HG03103 (cell line): Measurements from ENCODE around the gene PSENEN.

Source experiments
- ATAC-seq: cut with Tn5 transposase; IDR thresholded peaks from one replicate; pipeline ENCODE4 v1.9.1; 2021; ENCODE audit warnings: low read depth; ENCODE audit not compliant: unreplicated experiment

PSENEN gene

DNA sequence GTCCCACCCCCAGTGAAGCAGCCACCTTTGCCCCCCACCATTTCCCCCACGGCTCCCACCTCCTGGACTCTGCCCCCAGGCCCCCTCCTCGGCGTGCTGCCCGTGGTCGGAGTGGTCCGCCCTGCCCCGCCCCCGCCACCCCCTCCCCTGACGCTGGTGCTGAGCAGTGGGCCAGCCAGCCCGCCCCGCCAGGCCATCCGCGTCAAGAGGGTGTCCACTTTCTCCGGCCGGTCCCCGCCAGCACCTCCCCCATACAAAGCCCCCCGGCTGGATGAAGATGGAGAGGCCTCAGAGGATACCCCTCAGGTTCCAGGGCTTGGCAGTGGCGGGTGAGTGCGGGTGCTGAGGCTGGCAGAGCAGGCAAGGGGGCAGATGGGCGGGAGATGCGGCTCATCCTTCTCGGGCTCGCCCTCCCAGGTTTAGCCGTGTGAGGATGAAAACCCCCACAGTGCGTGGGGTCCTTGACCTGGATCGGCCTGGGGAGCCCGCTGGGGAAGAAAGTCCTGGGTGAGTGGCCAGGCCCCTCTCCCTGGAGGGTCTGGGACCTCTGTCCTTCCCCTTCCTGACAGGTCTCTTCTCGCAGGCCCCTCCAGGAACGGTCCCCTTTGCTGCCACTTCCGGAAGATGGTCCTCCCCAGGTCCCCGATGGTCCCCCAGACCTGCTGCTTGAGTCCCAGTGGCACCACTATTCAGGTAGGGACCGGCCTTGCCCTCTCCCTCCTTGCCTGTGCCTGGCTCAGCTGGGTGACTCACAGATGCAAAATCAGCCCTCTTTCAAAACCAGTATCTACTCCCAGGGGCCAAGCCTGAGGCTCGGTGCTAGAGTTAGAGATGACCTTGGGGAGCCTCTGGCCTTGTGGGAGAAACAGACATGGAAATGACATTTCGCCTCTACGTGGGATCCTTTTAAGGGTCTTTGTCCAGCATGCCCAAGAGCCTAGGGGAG lies 12.0 kb upstream of the PSENEN start:
- no peak for ATAC-seq

- ATAC-seq: no peak
Observed at GRCh38 chr19:35734273-35734672, 11.2 kb upstream of the PSENEN start.

GRCh38 chr19:35734889-35735288 lies 10.6 kb upstream of the PSENEN start:
- no peak for ATAC-seq

GRCh38 chr19:35736913-35737886 lies 8.3 kb upstream of the PSENEN start:
- no peak for ATAC-seq

DNA sequence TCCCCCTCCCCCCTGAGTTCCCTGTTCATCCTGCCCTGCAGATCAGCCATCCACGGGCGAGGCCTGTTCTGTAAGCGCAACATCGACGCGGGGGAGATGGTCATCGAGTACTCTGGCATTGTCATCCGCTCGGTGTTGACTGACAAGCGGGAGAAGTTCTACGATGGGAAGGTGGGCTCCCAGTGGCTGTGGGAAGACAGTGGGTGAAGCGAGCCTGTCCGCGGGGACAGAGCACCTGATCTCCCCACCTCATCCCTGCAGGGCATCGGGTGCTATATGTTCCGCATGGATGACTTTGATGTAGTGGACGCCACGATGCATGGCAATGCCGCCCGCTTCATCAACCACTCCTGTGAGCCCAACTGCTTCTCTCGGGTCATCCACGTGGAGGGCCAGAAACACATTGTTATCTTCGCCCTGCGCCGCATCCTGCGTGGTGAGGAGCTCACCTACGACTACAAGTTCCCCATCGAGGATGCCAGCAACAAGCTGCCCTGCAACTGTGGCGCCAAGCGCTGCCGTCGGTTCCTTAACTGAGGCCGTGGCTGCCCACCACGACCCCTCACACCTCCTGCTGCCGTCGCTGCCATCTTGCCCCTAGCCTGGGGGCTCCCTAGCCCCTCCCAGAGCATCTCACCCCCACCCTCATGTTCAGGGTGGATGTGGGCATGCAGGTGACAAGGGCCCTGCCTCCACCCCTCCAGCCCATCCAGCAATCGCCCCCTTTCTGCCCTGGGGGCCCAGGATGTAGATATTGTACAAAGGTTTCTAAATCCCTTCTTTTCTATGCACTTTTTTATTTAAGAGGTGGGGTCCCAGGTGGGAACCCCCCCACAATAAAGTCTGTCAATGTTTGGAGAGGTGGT lies 7.2 kb upstream of the PSENEN start:
- ATAC-seq: no peak

GRCh38 chr19:35738887-35739229 lies 6.6 kb upstream of the PSENEN start:
- ATAC-seq: no peak

- ATAC-seq: no peak
Observed at GRCh38 chr19:35739275-35740107, 6.0 kb upstream of the PSENEN start.

- ATAC-seq: peak; percentile 2
Observed at GRCh38 chr19:35740108-35740422, 5.4 kb upstream of the PSENEN start.

DNA sequence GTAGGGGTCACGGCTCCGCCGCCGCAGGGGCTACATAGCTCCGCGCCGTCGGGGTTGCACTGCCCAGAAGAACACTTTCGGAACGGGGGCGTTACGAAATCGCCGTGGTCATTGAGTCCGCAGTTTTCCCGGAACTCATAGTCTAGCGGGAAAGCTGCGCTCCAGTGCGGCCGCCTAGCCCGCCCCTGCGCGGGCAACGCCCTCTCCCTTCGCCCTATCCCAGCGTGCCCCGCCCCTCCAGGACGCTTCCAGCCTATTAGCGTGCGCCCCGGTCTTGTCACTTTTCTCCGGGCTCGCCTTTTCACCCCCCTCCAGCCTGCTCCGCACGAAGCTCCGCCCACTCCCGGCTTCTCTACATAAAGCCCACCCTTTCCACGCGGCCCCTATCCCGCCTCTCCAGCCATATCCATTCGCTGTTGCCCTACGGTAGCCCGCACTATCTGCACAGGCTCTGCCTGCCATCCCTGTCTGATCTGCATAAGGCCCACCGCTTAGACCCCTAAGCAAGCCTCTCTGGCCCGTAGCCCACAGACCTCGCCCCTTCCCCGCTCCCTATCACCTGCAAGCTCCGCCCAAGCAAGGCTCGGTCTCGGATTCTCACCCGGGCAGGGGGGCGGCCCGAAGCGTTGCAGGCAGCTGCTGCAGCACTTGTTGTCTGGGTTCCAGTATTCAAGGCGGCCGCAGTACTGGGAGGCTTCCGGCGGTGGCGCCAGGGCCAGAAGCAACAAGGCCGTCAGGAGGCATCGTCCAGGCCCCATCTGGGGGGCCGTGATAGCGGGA lies 4.8 kb upstream of the PSENEN start:
- peak; percentile 44 for ATAC-seq

DNA sequence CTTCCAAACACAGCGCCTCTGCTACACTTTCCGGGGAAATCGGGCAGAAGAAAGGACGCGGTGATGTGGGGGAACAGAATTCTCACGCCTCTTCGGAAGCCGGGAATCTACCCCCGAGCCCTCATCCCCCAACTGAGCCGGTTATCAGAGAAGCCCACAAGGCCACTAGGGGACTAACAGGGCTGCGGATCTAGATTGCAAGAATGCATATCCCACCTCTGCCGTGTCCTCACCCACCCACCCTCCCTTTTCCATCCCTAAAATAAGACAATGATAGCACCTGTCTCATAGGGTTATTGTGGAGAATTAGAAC lies 4.3 kb upstream of the PSENEN start:
- ATAC-seq: no peak

DNA sequence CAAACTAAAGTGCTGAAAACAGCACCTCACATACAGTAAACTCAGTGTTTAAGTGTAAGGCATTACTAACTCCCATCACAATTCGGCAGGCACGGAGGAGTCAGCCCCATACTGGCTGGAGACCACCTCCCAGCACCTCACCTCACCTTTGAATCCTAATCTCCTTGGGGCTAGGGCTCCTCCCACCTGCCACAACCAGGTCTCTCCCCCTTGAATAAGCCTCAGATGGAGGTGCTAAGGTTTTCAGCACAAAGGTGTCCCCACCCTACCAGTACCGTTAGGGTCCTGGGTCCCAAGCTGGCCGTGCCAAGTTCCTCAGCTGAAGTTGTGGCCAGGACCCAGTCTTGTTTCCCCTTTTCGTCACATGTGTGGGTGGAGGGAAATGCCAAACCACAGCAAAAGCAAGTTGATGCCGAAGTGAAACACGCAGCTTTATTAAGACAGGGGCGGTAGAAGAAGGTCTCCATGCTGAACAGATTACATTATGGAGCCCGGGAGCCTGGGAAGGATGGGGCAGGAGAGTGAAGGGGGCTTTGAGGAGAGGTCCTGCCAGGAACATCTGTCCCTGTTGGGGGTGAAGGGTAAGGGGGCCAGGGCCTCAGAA lies 3.2 kb upstream of the PSENEN start, which contains the start of gene IGFLR1:
TSS of gene IGFLR1 (minus strand) at position 332 of the 604 bp plus-strand sequence. CDS start 1,272 bp downstream, outside the sequence.
- no peak for ATAC-seq

- no peak for ATAC-seq
Observed at GRCh38 chr19:35743640-35744429, 1.6 kb upstream of the PSENEN start.

DNA sequence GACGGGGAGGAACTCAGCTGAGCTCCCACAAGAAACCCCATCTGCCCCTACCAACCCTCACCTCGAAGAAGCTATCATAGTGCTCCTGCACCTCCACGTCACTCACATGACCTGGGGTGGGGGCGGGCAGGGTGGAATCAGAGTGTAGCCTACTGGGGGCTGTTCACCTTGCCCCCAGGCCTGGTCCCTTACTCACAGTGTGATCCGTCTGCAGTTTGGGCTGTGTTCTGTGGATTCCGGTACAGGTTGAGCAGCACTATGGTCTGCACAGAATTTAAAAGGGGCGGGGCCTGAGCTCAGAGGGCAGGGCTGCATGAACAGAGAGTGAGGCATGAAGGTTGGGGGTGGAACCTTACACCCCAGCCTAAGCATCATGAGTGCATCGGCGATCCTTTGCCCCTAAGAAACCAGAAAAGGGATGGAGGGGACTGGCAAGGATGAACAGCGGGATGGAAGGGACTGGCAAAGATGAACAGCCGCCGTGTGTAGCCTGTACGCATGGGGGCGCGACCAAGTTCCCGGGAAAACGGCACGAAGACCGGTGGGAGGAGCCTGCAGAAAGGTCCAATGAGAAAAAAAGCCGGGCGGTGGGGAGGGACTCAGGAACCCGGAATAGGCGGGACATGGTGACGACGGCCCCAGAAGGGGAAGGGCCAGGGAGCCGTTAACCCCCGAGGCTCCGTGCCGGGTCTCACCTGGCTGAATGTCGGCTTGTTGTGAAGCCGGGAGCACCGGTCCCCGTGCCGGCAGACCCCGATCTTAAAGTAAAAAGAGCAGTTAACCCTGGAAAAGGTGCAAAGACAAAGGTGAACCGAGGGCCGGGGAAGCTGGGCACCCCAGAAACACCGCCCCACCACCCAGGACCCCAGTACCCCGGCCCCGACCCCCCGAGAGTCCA lies 772 bp upstream of the PSENEN start:
- ATAC-seq: no peak

- no peak for ATAC-seq
Observed at GRCh38 chr19:35746087-35746462, 624 bp downstream of the PSENEN start.

- ATAC-seq: no peak
Observed at GRCh38 chr19:35746531-35746930, 1.1 kb downstream of the PSENEN start.

- peak; percentile 68 for ATAC-seq
Observed at GRCh38 chr19:35748106-35749020, 2.9 kb downstream of the PSENEN start, which contains the start of gene LIN37. Gene LIN37 (plus strand): TSS chr19:35748576. CDS start chr19:35748725, 149 bp downstream.
